SJCRH30 (cell line): Measurements from ENCODE around the gene TNFSF12. TPM values are rescaled to one million over a fixed set of nuclear protein-coding genes. Genes with fewer than 3 reads are reported as not detected.
A peak's percentile ranks its signal among the peaks of the same experiment; 100 is the strongest.

Source experiments
- DNase-seq, 2 experiments: peaks; one replicate each; pipeline ENCODE4 v3.0.0-alpha.2; 2015 to 2020
- H3K27ac ChIP-seq: fragments of 250-450 bp; sonication (Bioruptor Pico); 2 replicates; pipeline ENCODE4 v1.5.1; 2020; ENCODE audit warnings: mild to moderate bottlenecking, moderate library complexity
- H3K27me3 ChIP-seq: fragments of 250-450 bp; sonication (Bioruptor Pico); 2 replicates; pipeline ENCODE4 v1.5.1; 2020; ENCODE audit warnings: mild to moderate bottlenecking, moderate library complexity
- H3K36me3 ChIP-seq: fragments of 250-450 bp; sonication (Bioruptor Pico); 2 replicates; pipeline ENCODE4 v1.5.1; 2020; ENCODE audit warnings: mild to moderate bottlenecking, moderate library complexity
- H3K4me1 ChIP-seq: fragments of 250-450 bp; sonication (Bioruptor Pico); 2 replicates; pipeline ENCODE4 v1.5.1; 2020; ENCODE audit warnings: mild to moderate bottlenecking, moderate library complexity
- H3K4me3 ChIP-seq: fragments of 250-450 bp; sonication (Bioruptor Pico); 2 replicates; pipeline ENCODE4 v1.5.1; 2020; ENCODE audit warnings: mild to moderate bottlenecking, moderate library complexity
- H3K9me3 ChIP-seq: fragments of 250-450 bp; sonication (Bioruptor Pico); replicated peaks from 2 replicates; pipeline ENCODE4 v1.5.1; 2020; ENCODE audit warnings: mild to moderate bottlenecking, moderate library complexity
- total RNA-seq: library from RNA; depleted of rRNA; stranded (reverse); fragments of >200 nt; shearing (Covaris generic); gene quantifications from 2 replicates; pipeline ENCODE4 v1.2.3, GENCODE V29; 2014

Gene TNFSF12
- total RNA-seq, 1 experiment from 2014 or later, result not detected

- Histone ChIP-seq H3K27me3 (no peaks in the 10 kb centered on the region), H3K27ac (no peak overlapping the region), H3K36me3 (no peaks in the 10 kb centered on the region), H3K4me1 (no peaks in the 10 kb centered on the region), H3K4me3 (no peak overlapping the region), H3K9me3 (no peaks in the 10 kb centered on the region)
- peak; percentile 5 to 17 for DNase-seq
These were observed 25.8 kb upstream of the TNFSF12 start for GRCh38 chr17:7523033-7523432.

DNA sequence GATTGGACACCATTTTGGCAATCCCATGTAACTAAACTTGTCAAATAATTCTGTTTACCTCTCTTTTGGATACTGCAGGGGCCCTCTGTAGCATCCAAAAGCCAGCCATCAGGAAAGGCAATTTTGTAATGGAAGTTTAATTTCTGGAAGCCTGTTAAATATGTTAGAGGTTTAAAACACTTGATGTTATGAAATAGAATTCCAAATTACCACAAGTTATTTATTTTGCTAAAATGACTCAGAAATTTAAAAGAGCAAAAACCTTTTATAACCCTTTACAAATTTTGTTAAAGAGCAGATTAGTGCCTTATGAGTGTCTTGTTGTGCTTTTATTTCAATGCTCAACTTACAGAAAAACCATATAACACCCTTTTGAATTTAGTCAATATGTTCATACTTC, 20.0 kb upstream of the TNFSF12 start:
- Histone ChIP-seq H3K27ac (no peak overlapping the region), H3K4me3 (no peak overlapping the region), H3K9me3 (no peaks in the 10 kb centered on the region), H3K36me3 (no peaks in the 10 kb centered on the region), H3K27me3 (no peaks in the 10 kb centered on the region), H3K4me1 (no peaks in the 10 kb centered on the region)
- DNase-seq, result no peak

DNA sequence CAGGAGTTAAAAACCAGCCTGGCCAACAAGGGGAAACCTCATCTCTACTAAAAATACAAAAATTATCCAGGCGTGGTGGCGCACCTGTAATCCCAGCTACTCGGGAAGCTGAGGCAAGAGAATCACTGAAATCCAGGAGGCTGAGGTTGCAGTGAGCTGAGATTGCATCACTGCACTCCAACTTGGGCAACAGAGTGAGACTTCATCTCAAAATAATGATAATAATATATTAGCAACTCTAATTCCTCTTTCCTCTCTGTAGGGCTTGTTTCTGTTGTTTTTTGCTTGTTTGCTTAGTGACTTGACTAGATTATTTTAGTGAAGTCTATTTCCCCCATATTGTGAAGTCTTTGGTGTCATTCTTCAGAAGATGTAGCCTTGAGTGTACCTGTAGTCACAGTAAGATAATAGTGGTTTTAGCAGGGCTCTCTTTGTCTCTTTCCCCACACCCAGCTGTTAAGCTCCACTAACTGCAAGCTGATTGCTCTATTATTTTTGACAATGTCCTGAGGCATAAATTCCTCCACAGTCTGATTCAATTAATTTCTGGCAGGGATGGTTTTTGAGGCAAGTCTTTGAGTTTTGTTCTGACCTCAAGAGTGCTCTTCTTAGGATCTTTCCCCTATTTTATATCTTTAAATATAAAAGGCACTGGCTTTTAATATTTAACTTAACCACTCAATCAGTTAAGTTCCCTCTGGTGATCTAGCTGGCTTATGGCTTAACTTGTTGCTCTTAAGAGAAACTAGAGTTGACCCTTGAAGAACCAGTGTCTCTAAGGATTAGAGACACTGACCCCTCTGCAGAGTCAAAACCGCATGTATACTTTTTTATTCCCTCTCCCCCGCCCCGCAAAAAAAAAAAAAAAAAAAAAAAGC, 18.6 kb upstream of the TNFSF12 start:
- H3K9me3 ChIP-seq, result no peaks in the 10 kb centered on the region

GRCh38 chr17:7538050-7538449, 10.8 kb upstream of the TNFSF12 start:
- Histone ChIP-seq H3K27ac (no peak overlapping the region), H3K9me3 (no peaks in the 10 kb centered on the region), H3K4me3 (no peak overlapping the region), H3K36me3 (no peaks in the 10 kb centered on the region), H3K27me3 (no peaks in the 10 kb centered on the region), H3K4me1 (no peaks in the 10 kb centered on the region)
- no peak for DNase-seq

More for the DNA sequence above, 18.6 kb upstream of the TNFSF12 start:
- Histone ChIP-seq H3K27me3 (no peaks in the 10 kb centered on the region), H3K36me3 (no peaks in the 10 kb centered on the region), H3K27ac (no peak overlapping the region), H3K4me1 (no peaks in the 10 kb centered on the region), H3K4me3 (no peak overlapping the region)
- no peak for DNase-seq

DNA sequence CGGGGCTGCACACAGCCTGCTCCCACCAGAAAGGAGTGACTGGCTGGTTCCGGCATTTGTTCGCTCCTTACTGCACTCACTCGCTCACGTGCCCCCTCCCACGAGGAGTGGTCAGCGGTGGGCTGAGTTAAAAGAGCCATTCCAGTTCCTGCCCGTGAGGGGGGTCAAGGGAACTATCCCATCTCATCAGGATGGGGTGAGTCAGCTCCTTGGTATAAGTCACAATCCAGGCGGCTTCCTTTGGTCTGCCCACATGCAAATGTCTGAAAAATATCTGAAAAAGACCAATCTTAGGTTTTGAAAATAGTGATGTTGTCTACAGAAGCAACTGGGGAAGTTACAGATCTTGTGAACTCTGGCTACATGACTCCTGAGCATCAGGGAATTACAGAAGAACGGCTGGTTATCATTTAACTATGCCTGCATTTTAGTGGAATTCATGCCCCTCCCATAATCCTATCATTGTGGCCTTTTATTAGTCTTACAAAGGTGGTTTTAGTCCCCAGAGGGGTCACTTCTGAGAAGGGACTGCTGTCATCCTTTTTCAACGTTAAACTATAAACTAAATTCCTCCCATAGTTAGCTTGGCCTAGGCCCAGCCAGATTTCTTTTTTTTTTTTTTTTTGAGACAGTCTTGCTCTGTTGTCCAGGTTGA, 9.8 kb upstream of the TNFSF12 start:
- no peaks in the 10 kb centered on the region for H3K4me1 ChIP-seq
- no peaks in the 10 kb centered on the region for H3K36me3 ChIP-seq
- H3K27me3 ChIP-seq, result no peaks in the 10 kb centered on the region
- H3K4me3 ChIP-seq, result no peak overlapping the region
- H3K9me3 ChIP-seq, result no peaks in the 10 kb centered on the region
- no peak overlapping the region for H3K27ac ChIP-seq
- DNase-seq, result no peak

DNA sequence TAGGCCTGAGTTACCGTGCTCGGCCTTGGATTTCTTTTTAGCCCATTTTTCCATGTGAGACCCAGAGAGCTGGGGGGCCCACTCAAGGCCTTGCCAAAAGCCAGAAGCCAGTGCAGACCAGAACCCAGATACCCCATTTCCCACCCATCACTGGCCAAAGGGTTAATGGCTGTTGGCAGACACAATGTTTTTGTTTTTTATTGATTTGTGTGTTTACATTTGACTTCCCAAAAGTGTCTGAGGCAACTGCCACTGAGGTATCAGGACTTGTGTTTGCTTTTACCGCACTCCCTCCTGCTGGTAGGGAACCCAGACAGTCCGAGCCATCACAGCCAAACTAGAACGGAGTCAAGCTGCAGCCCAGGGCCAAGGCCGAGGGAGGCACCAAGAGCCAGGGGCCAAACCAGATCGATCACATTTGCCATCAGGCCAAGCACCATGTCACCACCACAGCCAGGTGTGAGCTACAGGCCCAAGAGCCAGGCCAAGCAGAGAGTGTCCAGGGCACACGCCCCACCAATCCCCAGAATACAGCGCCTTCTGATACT, 7.7 kb upstream of the TNFSF12 start:
- Histone ChIP-seq H3K27me3 (no peaks in the 10 kb centered on the region), H3K27ac (no peak overlapping the region), H3K4me1 (no peaks in the 10 kb centered on the region), H3K4me3 (no peak overlapping the region), H3K36me3 (no peaks in the 10 kb centered on the region), H3K9me3 (no peaks in the 10 kb centered on the region)
- DNase-seq, result no peak

DNA sequence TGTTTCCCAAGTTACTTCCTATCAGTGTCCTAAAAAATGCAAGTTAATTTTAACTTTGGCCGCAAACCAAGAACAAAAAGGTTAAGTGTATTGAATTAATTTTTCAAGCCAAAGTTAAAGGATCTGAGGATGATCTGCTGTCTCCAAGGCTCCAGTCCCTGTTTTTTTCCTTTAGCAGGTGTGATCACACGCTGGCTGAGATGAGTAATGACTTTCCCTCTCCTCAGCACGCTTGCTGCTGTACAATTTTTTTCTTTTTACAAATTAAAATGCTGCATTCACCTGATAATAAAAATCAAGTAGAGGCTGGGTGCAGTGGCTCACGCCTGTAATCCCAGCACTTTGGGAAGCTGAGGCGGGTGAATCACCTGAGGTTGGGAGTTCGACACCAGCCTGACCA, 3.9 kb upstream of the TNFSF12 start:
- Histone ChIP-seq H3K4me3 (no peak overlapping the region), H3K4me1 (no peaks in the 10 kb centered on the region), H3K36me3 (no peaks in the 10 kb centered on the region), H3K27ac (no peak overlapping the region), H3K9me3 (no peaks in the 10 kb centered on the region), H3K27me3 (no peaks in the 10 kb centered on the region)
- DNase-seq, result no peak

- Histone ChIP-seq H3K4me1 (no peaks in the 10 kb centered on the region), H3K4me3 (no peak overlapping the region), H3K27me3 (no peaks in the 10 kb centered on the region), H3K27ac (no peak overlapping the region), H3K36me3 (no peaks in the 10 kb centered on the region), H3K9me3 (no peaks in the 10 kb centered on the region)
- no peak for DNase-seq
These were observed 670 bp downstream of the TNFSF12 start for GRCh38 chr17:7549401-7550055.

DNA sequence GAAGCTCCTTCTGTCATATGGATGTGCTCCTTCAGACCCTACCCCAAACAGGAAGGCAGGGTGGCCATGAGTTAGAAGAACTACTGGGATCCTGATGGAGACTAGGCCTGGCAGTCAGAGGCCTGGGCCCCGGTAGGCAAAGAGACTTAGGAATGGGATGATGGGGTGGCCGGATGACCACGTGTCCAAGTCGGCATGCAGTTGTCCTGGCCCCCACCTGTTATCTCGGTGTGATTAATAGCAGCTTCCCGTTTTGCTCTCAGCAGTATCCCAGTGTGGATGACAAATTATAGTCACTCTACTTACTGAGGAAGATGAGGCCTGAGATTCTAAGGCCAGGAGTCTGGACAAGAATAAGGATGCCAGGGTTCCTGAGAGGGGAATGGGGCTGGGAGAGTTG, 1.5 kb downstream of the TNFSF12 start:
- DNase-seq, result peak; percentile 42 to 45
- H3K9me3 ChIP-seq, result no peaks in the 10 kb centered on the region
- no peaks in the 10 kb centered on the region for H3K4me1 ChIP-seq
- no peaks in the 10 kb centered on the region for H3K27me3 ChIP-seq
- no peak overlapping the region for H3K4me3 ChIP-seq
- no peaks in the 10 kb centered on the region for H3K36me3 ChIP-seq
- no peak overlapping the region for H3K27ac ChIP-seq

GRCh38 chr17:7551396-7551795, 2.5 kb downstream of the TNFSF12 start:
- no peaks in the 10 kb centered on the region for H3K27me3 ChIP-seq
- no peaks in the 10 kb centered on the region for H3K9me3 ChIP-seq
- H3K27ac ChIP-seq, result no peak overlapping the region
- H3K4me1 ChIP-seq, result no peaks in the 10 kb centered on the region
- no peaks in the 10 kb centered on the region for H3K36me3 ChIP-seq
- no peak for DNase-seq
- H3K4me3 ChIP-seq, result no peak overlapping the region

DNA sequence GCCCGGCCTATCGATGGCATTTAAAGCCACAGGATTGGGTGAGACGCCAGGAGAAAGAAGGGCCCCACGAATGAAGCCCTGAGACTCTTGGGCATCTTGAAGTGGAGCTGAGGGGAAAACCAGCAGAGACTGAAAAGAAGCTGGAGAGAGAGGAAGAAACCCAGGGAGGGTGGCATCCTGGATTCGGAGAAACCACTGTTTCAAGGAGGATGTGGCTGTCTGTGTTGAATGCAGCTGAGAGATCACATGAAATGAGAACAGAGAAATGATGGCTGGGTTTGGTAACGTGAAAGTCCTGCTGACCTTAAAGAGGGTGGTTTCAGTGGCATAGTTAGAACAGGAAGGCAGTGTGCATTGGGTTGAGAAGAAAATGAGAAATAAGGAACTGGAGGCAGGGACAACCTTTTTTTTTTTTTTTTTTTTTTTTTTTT, 3.8 kb downstream of the TNFSF12 start:
- H3K27me3 ChIP-seq, result no peaks in the 10 kb centered on the region
- no peak overlapping the region for H3K27ac ChIP-seq
- no peak overlapping the region for H3K4me3 ChIP-seq
- H3K36me3 ChIP-seq, result no peaks in the 10 kb centered on the region
- H3K9me3 ChIP-seq, result no peaks in the 10 kb centered on the region
- 0 out of 2 replicates have a peak, but pooled peaks cover 3% of the 10 kb centered on the region for H3K4me1 ChIP-seq
- no peak for DNase-seq

GRCh38 chr17:7553356-7553755, 4.5 kb downstream of the TNFSF12 start:
- Histone ChIP-seq H3K27me3 (no peaks in the 10 kb centered on the region), H3K27ac (no peak overlapping the region)

GRCh38 chr17:7555320-7555948, 6.6 kb downstream of the TNFSF12 start:
- H3K27me3 ChIP-seq, result no peaks in the 10 kb centered on the region
- no peaks in the 10 kb centered on the region for H3K36me3 ChIP-seq
- H3K9me3 ChIP-seq, result no peaks in the 10 kb centered on the region
- 0 out of 2 replicates have a peak, but pooled peaks cover 3% of the 10 kb centered on the region for H3K4me1 ChIP-seq
- H3K4me3 ChIP-seq, result no peak overlapping the region
- no peak for DNase-seq
- no peak overlapping the region for H3K27ac ChIP-seq

More at GRCh38 chr17:7553356-7553755, 4.5 kb downstream of the TNFSF12 start:
- Histone ChIP-seq H3K4me3 (no peak overlapping the region), H3K9me3 (no peaks in the 10 kb centered on the region), H3K4me1 (0 out of 2 replicates have a peak, but pooled peaks cover 3% of the 10 kb centered on the region), H3K36me3 (no peaks in the 10 kb centered on the region)
- DNase-seq, result no peak

- no peak overlapping the region for H3K27ac ChIP-seq
- no peak overlapping the region for H3K4me3 ChIP-seq
- DNase-seq, result no peak
- no peaks in the 10 kb centered on the region for H3K27me3 ChIP-seq
- H3K36me3 ChIP-seq, result no peaks in the 10 kb centered on the region
- no peaks in the 10 kb centered on the region for H3K9me3 ChIP-seq
- H3K4me1 ChIP-seq, result 0 out of 2 replicates have a peak, but pooled peaks cover 5% of the 10 kb centered on the region
These were observed 7.8 kb downstream of the TNFSF12 start for GRCh38 chr17:7556627-7557026.
